NCI-H2081 treated with DMSO at 0.1 percent for 48 hours (cell line): ENCODE data around the gene ZNF670.
A peak's percentile ranks its signal among the peaks of the same experiment; 100 is the strongest.
"Not testable (repeated sequence)": the region's sequence is repeated elsewhere in the genome, so short reads cannot be mapped to it uniquely, and the experiment has no call there.

ENCODE experiments used
- DNase-seq: peaks from one replicate; lab custom pipeline; 2025; lab: John Stamatoyannopoulos, UW

Gene ZNF670

GRCh38 chr1:247078258-247079140 is at the start of gene ZNF670:
Gene ZNF670 (minus strand): TSS chr1:247078811. CDS start chr1:247078596, 215 bp downstream.
- peak; percentile 86 for DNase-seq

- DNase-seq = not testable (repeated sequence)
Observed at GRCh38 chr1:247127519-247128282, 49.1 kb upstream of the ZNF670 start.

- DNase-seq = not testable (repeated sequence)
Observed at GRCh38 chr1:247126601-247127000, 48.0 kb upstream of the ZNF670 start.

- not testable (repeated sequence) for DNase-seq
Observed at GRCh38 chr1:247126166-247126565, 47.6 kb upstream of the ZNF670 start.

- no peak for DNase-seq
Observed at GRCh38 chr1:247121382-247121781, 42.8 kb upstream of the ZNF670 start.

GRCh38 chr1:247120408-247120668 is 41.7 kb upstream of the ZNF670 start:
- DNase-seq = not testable (repeated sequence)

GRCh38 chr1:247119600-247120407 is 41.2 kb upstream of the ZNF670 start:
- no peak for DNase-seq

GRCh38 chr1:247118946-247119446 is 40.4 kb upstream of the ZNF670 start:
- no peak for DNase-seq

GRCh38 chr1:247115545-247115944 is 36.9 kb upstream of the ZNF670 start:
- no peak for DNase-seq

GRCh38 chr1:247115141-247115510 is 36.5 kb upstream of the ZNF670 start:
- DNase-seq = no peak

- DNase-seq = no peak
Observed at GRCh38 chr1:247114351-247115140, 35.9 kb upstream of the ZNF670 start.

GRCh38 chr1:247113733-247114271 is 35.2 kb upstream of the ZNF670 start:
- DNase-seq = no peak

- DNase-seq = no peak
Observed at GRCh38 chr1:247113094-247113497, 34.5 kb upstream of the ZNF670 start.

GRCh38 chr1:247112479-247112781 is 33.8 kb upstream of the ZNF670 start:
- DNase-seq = no peak

- no peak for DNase-seq
Observed at GRCh38 chr1:247111700-247112478, 33.3 kb upstream of the ZNF670 start.

GRCh38 chr1:247111259-247111699 is 32.7 kb upstream of the ZNF670 start:
- no peak for DNase-seq

GRCh38 chr1:247110627-247111258 is 32.1 kb upstream of the ZNF670 start:
- DNase-seq = no peak

GRCh38 chr1:247107694-247108093 is 29.1 kb upstream of the ZNF670 start:
- DNase-seq = no peak

- no peak for DNase-seq
Observed at GRCh38 chr1:247105966-247106365, 27.4 kb upstream of the ZNF670 start.

GRCh38 chr1:247104965-247105364 is 26.4 kb upstream of the ZNF670 start:
- DNase-seq = no peak
